ENCODE results near the gene CD81.

DNA sequence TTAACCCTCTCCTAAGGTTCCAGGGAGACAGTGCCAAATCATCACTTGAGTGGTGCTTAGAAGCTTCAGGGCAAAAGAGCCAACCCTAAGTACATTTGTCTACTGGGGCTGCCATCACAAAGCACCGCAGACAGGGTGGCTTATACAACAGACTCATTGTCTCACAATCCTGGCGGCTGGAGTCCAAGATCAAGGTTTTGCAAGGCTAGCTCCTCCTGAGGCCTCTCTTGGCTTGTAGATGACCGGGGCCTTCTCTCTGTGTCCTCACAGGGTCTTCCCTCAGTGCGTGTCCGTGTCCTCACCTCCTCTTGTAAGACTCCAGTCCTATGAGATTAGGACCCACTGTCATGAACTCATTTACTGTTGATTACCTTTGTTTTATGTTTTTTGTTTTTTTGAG, 34.1 kb upstream of the CD81 start:
- TF ChIP-seq, protein P1, sequence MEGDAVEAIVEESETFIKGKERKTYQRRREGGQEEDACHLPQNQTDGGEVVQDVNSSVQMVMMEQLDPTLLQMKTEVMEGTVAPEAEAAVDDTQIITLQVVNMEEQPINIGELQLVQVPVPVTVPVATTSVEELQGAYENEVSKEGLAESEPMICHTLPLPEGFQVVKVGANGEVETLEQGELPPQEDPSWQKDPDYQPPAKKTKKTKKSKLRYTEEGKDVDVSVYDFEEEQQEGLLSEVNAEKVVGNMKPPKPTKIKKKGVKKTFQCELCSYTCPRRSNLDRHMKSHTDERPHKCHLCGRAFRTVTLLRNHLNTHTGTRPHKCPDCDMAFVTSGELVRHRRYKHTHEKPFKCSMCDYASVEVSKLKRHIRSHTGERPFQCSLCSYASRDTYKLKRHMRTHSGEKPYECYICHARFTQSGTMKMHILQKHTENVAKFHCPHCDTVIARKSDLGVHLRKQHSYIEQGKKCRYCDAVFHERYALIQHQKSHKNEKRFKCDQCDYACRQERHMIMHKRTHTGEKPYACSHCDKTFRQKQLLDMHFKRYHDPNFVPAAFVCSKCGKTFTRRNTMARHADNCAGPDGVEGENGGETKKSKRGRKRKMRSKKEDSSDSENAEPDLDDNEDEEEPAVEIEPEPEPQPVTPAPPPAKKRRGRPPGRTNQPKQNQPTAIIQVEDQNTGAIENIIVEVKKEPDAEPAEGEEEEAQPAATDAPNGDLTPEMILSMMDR (IDR thresholded peaks at IDR 0.05), result no peak
- TF ChIP-seq, protein P2, sequence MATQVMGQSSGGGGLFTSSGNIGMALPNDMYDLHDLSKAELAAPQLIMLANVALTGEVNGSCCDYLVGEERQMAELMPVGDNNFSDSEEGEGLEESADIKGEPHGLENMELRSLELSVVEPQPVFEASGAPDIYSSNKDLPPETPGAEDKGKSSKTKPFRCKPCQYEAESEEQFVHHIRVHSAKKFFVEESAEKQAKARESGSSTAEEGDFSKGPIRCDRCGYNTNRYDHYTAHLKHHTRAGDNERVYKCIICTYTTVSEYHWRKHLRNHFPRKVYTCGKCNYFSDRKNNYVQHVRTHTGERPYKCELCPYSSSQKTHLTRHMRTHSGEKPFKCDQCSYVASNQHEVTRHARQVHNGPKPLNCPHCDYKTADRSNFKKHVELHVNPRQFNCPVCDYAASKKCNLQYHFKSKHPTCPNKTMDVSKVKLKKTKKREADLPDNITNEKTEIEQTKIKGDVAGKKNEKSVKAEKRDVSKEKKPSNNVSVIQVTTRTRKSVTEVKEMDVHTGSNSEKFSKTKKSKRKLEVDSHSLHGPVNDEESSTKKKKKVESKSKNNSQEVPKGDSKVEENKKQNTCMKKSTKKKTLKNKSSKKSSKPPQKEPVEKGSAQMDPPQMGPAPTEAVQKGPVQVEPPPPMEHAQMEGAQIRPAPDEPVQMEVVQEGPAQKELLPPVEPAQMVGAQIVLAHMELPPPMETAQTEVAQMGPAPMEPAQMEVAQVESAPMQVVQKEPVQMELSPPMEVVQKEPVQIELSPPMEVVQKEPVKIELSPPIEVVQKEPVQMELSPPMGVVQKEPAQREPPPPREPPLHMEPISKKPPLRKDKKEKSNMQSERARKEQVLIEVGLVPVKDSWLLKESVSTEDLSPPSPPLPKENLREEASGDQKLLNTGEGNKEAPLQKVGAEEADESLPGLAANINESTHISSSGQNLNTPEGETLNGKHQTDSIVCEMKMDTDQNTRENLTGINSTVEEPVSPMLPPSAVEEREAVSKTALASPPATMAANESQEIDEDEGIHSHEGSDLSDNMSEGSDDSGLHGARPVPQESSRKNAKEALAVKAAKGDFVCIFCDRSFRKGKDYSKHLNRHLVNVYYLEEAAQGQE (IDR thresholded peaks at IDR 0.05; ENCODE audit: insufficient read depth in 1 of 2, low read depth in 2 of 2, low read length in 1 of 2), result no peak
